ENCODE data around the gene YPEL2. TPM values are rescaled to one million over a fixed set of nuclear protein-coding genes. Genes with fewer than 3 reads are reported as not detected.
"Not testable (repeated sequence)": the region's sequence is repeated elsewhere in the genome, so short reads cannot be mapped to it uniquely, and the experiment has no call there.

The YPEL2 gene
- total and polyA plus RNA-seq, 7 experiments from 2014 or later: 10.6 to 52.0 (median 38.4) TPM

DNA sequence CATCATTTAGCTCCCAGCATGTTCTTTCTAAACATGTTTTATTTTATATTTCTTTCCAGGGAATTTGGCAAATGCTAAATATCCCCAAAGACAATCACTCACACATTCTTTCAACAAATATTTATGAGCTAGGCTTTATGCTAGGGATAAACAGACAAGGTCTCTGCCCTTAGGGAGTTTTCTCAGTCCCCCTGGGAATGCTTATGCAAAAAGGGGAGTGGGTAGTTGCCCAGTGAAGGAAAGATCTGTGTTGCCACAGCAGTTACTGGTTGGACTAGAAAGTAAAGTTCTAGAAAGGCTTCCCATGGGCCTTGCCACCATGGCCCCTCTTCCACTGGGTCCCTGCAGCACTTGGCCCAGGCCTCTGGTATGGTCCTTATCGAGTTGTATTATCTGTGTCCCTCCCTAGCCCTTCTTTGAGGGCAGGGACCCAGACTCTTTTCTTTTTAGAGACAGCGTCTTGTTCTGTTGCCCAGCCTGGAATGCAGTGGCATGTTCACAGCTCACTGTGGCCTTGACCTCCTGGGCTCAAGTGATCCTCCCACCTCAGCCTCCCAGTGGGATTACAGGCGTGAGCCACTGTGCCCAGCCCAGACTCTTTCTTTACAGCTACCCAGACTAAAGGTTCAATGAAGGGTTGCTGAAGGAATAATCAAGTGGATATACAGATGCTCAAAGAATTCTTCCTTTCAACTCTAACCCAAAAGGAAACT is 78.0 kb downstream of the YPEL2 start:
- Mint-ChIP-seq H3K27me3 (no peaks in the 10 kb centered on the region), H3K4me1 (peaks cover 0 to 7% (median 4%) of the 10 kb centered on the region in 7 donors), H3K4me3 (no peak overlapping the region), H3K9me3 (peaks cover 0 to 12% (median 2%) of the 10 kb centered on the region in 11 donors), H3K36me3 (peaks cover 0 to 21% (median 18%) of the 10 kb centered on the region in 5 donors), H3K27ac (no peak overlapping the region)
- ATAC-seq (no peak), DNase-seq (no peak)
- no peak overlapping the region for H3K27ac ChIP-seq (ENCODE audit: low read depth, low read length)
- H3K4me1 ChIP-seq (ENCODE audit: control insufficient read depth in 2 of 2, insufficient read depth in 2 of 2, low read length in 2 of 2): no peaks in the 10 kb centered on the region
- no peaks in the 10 kb centered on the region for H3K27me3 ChIP-seq (ENCODE audit: control insufficient read depth in 2 of 2, insufficient read depth in 2 of 2, low read length in 2 of 2)
- H3K4me3 ChIP-seq (ENCODE audit: low read length): no peak overlapping the region
- CTCF ChIA-PET: interaction anchor here (0.6 to 1.0 kb wide), 3 partner anchors 17 to 47 kb away, joined by 3 to 4 read pairs (median 4); no protein-coding TSS in a partner anchor
- H3K9me3 ChIP-seq (ENCODE audit: control insufficient read depth in 2 of 3, low read length in 3 of 3): no peaks in the 10 kb centered on the region
- H3K36me3 ChIP-seq (ENCODE audit: control insufficient read depth in 2 of 3, insufficient read depth in 3 of 3, low read length in 3 of 3): peaks cover 0 to 3% (median 0%) of the 10 kb centered on the region in 3 experiments
- intact Hi-C loops (cut with micrococcal nuclease): no loop called here
- POLR2A ChIA-PET: interaction anchor here (0.5 to 1.2 kb wide), 2 partner anchors 43 to 485 kb away, joined by 3 read pairs; no protein-coding TSS in a partner anchor

DNA sequence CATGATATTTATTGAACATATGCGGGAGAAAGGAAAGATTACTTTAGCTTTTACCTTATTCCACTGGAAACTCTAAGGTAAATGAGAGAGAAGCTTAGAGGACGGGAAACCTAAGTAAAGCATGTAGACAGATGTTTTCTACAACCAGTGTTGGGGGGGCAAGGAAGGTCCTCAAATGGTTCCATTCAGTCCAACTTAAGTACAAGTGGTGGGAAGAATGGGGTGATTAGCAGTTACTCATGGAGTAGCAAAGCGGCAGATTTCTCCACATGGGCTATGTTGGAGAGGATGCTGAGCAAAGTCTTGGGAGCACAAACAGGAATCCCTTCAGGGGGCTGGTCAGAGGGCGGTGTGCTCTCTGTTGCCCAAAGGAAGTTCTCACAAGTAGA is 78.6 kb downstream of the YPEL2 start:
- H3K9me3 ChIP-seq (ENCODE audit: control insufficient read depth in 2 of 3, low read length in 3 of 3): no peaks in the 10 kb centered on the region
- H3K4me3 ChIP-seq (ENCODE audit: low read length): no peak overlapping the region
- peaks cover 0 to 3% (median 0%) of the 10 kb centered on the region in 3 experiments for H3K36me3 ChIP-seq (ENCODE audit: control insufficient read depth in 2 of 3, insufficient read depth in 3 of 3, low read length in 3 of 3)
- no peak overlapping the region for H3K27ac ChIP-seq (ENCODE audit: low read depth, low read length)
- DNase-seq: no peak
- H3K27me3 Mint-ChIP-seq: no peaks in the 10 kb centered on the region
- ChIA-PET POLR2A (interaction anchor here (0.5 kb wide), 1 partner anchor 484 kb away, joined by 3 read pairs; no protein-coding TSS in a partner anchor), CTCF (interaction anchor here (0.9 to 1.0 kb wide), 2 partner anchors 17 to 48 kb away, joined by 3 to 4 read pairs; no protein-coding TSS in a partner anchor)
- no peaks in the 10 kb centered on the region for H3K27me3 ChIP-seq (ENCODE audit: control insufficient read depth in 2 of 2, insufficient read depth in 2 of 2, low read length in 2 of 2)
- peaks cover 0 to 21% (median 15%) of the 10 kb centered on the region in 5 donors for H3K36me3 Mint-ChIP-seq
- H3K9me3 Mint-ChIP-seq: peaks cover 0 to 12% (median 2%) of the 10 kb centered on the region in 11 donors
- H3K4me3 Mint-ChIP-seq: no peak overlapping the region
- H3K4me1 Mint-ChIP-seq: peaks cover 0 to 7% (median 4%) of the 10 kb centered on the region in 7 donors
- intact Hi-C loops (cut with micrococcal nuclease): no loop called here
- no peak for ATAC-seq
- no peaks in the 10 kb centered on the region for H3K4me1 ChIP-seq (ENCODE audit: control insufficient read depth in 2 of 2, insufficient read depth in 2 of 2, low read length in 2 of 2)
- no peak overlapping the region for H3K27ac Mint-ChIP-seq

DNA sequence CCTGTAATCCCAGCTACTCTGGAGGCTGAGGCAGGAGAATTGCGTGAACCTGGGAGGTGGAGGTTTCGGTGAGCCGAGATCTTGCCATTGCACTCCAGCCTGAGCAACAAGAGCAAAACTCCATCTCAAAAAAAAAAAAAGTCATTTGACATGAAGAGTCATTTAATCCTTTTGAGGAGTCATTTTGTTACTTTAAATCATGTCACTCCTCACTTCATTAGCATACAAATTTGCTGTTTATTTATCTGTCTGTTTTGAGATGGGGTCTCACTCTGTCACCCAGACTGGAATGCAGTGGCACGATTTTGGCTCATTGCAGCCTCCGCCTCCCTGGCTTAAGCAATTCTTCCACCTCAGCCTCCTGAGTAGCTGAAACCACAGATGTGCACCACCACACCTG is 81.0 kb downstream of the YPEL2 start:
- H3K4me3 Mint-ChIP-seq; H3K4me3 ChIP-seq (ENCODE audit: low read length); H3K27me3 Mint-ChIP-seq; DNase-seq; H3K27ac ChIP-seq (ENCODE audit: low read depth, low read length); CTCF ChIA-PET; H3K27ac Mint-ChIP-seq; POLR2A ChIA-PET; H3K27me3 ChIP-seq (ENCODE audit: control insufficient read depth in 2 of 2, insufficient read depth in 2 of 2, low read length in 2 of 2); intact Hi-C loops (cut with micrococcal nuclease); H3K4me1 ChIP-seq (ENCODE audit: control insufficient read depth in 2 of 2, insufficient read depth in 2 of 2, low read length in 2 of 2); H3K9me3 ChIP-seq (ENCODE audit: control insufficient read depth in 2 of 3, low read length in 3 of 3); H3K36me3 ChIP-seq (ENCODE audit: control insufficient read depth in 2 of 3, insufficient read depth in 3 of 3, low read length in 3 of 3); ATAC-seq: not testable (repeated sequence)
- peaks cover 0 to 13% (median 9%) of the 10 kb centered on the region in 5 donors for H3K36me3 Mint-ChIP-seq
- H3K9me3 Mint-ChIP-seq: peaks cover 0 to 12% (median 2%) of the 10 kb centered on the region in 11 donors
- H3K4me1 Mint-ChIP-seq: peaks cover 3 to 20% (median 7%) of the 10 kb centered on the region in 7 donors

- Histone ChIP-seq H3K4me1 (ENCODE audit: control insufficient read depth in 2 of 2, insufficient read depth in 2 of 2, low read length in 2 of 2) (no peaks in the 10 kb centered on the region), H3K36me3 (ENCODE audit: control insufficient read depth in 2 of 3, insufficient read depth in 3 of 3, low read length in 3 of 3) (no peaks in the 10 kb centered on the region), H3K9me3 (ENCODE audit: control insufficient read depth in 2 of 3, low read length in 3 of 3) (no peaks in the 10 kb centered on the region), H3K27ac (ENCODE audit: low read depth, low read length) (no peak overlapping the region), H3K4me3 (ENCODE audit: low read length) (no peak overlapping the region), H3K27me3 (ENCODE audit: control insufficient read depth in 2 of 2, insufficient read depth in 2 of 2, low read length in 2 of 2) (no peaks in the 10 kb centered on the region)
- no peaks in the 10 kb centered on the region for H3K27me3 Mint-ChIP-seq
- no peak for DNase-seq
- H3K36me3 Mint-ChIP-seq: peaks cover 0 to 13% (median 9%) of the 10 kb centered on the region in 5 donors
- H3K4me1 Mint-ChIP-seq: peaks cover 3 to 20% (median 7%) of the 10 kb centered on the region in 7 donors
- CTCF ChIA-PET: no interaction called here
- peak overlapping the region in 2 of 9 donors; percentile 6 to 43 for H3K27ac Mint-ChIP-seq
- ATAC-seq: no peak
- H3K9me3 Mint-ChIP-seq: peaks cover 0 to 12% (median 2%) of the 10 kb centered on the region in 11 donors
- intact Hi-C loops (cut with micrococcal nuclease): no loop called here
- no peak overlapping the region for H3K4me3 Mint-ChIP-seq
- POLR2A ChIA-PET: interaction anchor here (0.6 kb wide), 1 partner anchor 89 kb away, joined by 4 read pairs; no protein-coding TSS in a partner anchor
These were observed 81.7 kb downstream of the YPEL2 start for GRCh38 chr17:59413014-59413766.

GRCh38 chr17:59415397-59415796 is 83.9 kb downstream of the YPEL2 start:
- Histone ChIP-seq H3K4me3 (ENCODE audit: low read length) (no peak overlapping the region), H3K27me3 (ENCODE audit: control insufficient read depth in 2 of 2, insufficient read depth in 2 of 2, low read length in 2 of 2) (no peaks in the 10 kb centered on the region), H3K9me3 (ENCODE audit: control insufficient read depth in 2 of 3, low read length in 3 of 3) (no peaks in the 10 kb centered on the region), H3K36me3 (ENCODE audit: control insufficient read depth in 2 of 3, insufficient read depth in 3 of 3, low read length in 3 of 3) (no peaks in the 10 kb centered on the region), H3K4me1 (ENCODE audit: control insufficient read depth in 2 of 2, insufficient read depth in 2 of 2, low read length in 2 of 2) (no peaks in the 10 kb centered on the region), H3K27ac (ENCODE audit: low read depth, low read length) (no peak overlapping the region)
- H3K27me3 Mint-ChIP-seq: no peaks in the 10 kb centered on the region
- peaks cover 0 to 4% (median 0%) of the 10 kb centered on the region in 5 donors for H3K36me3 Mint-ChIP-seq
- H3K4me1 Mint-ChIP-seq: peaks cover 3 to 20% (median 7%) of the 10 kb centered on the region in 7 donors
- H3K9me3 Mint-ChIP-seq: peaks cover 0 to 2% (median 0%) of the 10 kb centered on the region in 11 donors
- ChIA-PET POLR2A (no interaction called here), CTCF (interaction anchor here (1.1 kb wide), 1 partner anchor 24 kb away, joined by 4 read pairs; no protein-coding TSS in a partner anchor)
- intact Hi-C loops (cut with micrococcal nuclease): no loop called here
- H3K4me3 Mint-ChIP-seq: no peak overlapping the region
- ATAC-seq (peak; percentile 31), DNase-seq (no peak)
- H3K27ac Mint-ChIP-seq: peak overlapping the region in 2 of 9 donors; percentile 13 to 32

DNA sequence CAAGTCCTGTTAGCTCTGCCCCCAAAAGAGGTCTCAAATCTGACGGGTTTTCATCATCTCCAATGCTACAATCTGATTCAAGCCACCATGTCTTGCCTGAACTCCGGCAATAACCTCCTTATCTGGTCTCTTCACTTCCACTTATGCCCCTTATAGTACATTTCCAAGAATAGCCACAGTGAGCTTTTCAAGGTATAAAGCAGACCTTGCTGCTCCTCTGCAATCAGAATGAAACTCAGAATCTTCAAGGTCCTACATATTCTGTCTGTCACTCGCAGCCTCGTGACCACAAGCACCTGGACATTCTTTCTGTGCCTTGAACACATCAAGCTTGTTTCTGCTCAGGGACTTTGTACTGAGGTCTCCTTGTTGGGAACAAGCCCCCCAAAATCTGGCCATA is 84.7 kb downstream of the YPEL2 start:
- H3K27me3 Mint-ChIP-seq: no peaks in the 10 kb centered on the region

More for the DNA sequence above, 84.7 kb downstream of the YPEL2 start:
- ATAC-seq (no peak), DNase-seq (no peak)
- Histone ChIP-seq H3K27ac (ENCODE audit: low read depth, low read length) (no peak overlapping the region), H3K9me3 (ENCODE audit: control insufficient read depth in 2 of 3, low read length in 3 of 3) (no peaks in the 10 kb centered on the region), H3K4me3 (ENCODE audit: low read length) (no peak overlapping the region), H3K36me3 (ENCODE audit: control insufficient read depth in 2 of 3, insufficient read depth in 3 of 3, low read length in 3 of 3) (no peaks in the 10 kb centered on the region), H3K4me1 (ENCODE audit: control insufficient read depth in 2 of 2, insufficient read depth in 2 of 2, low read length in 2 of 2) (no peaks in the 10 kb centered on the region), H3K27me3 (ENCODE audit: control insufficient read depth in 2 of 2, insufficient read depth in 2 of 2, low read length in 2 of 2) (no peaks in the 10 kb centered on the region)
- intact Hi-C loops (cut with micrococcal nuclease): no loop called here
- H3K27ac Mint-ChIP-seq: peak overlapping the region in 1 of 9 donors; percentile 2
- peaks cover 3 to 20% (median 7%) of the 10 kb centered on the region in 7 donors for H3K4me1 Mint-ChIP-seq
- H3K36me3 Mint-ChIP-seq: peaks cover 0 to 2% (median 0%) of the 10 kb centered on the region in 5 donors
- H3K9me3 Mint-ChIP-seq: peaks cover 0 to under 1% (median 0%) of the 10 kb centered on the region in 11 donors
- CTCF ChIA-PET: interaction anchor here (1.1 kb wide), 2 partner anchors 23 to 87 kb away, joined by 3 to 4 read pairs; no protein-coding TSS in a partner anchor
- POLR2A ChIA-PET: no interaction called here
- peak overlapping the region in 1 of 10 donors; percentile 0 for H3K4me3 Mint-ChIP-seq
